Transverse colon (tissue), 4 donors: ENCODE data around the gene KIAA1958. TPM values are rescaled to one million over a fixed set of nuclear protein-coding genes. Genes with fewer than 3 reads are reported as not detected.

Source experiments
- DNase-seq: peaks from one replicate; pipeline ENCODE4 v3.0.0-alpha.2; 2019
- H3K27ac ChIP-seq, 4 donors: fragments of 200-600 bp; sonication (generic); 2 replicates each; pipeline ENCODE4 v1.5.1; 2016 to 2018; ENCODE audit warnings: inconsistent platforms in 4 of 4
- H3K27me3 ChIP-seq: fragments of 200-600 bp; sonication (generic); 2 replicates; pipeline ENCODE4 v1.5.1; 2017; ENCODE audit warnings: inconsistent platforms
- H3K36me3 ChIP-seq, 4 donors: fragments of 200-600 bp; sonication (generic); 2 replicates each; pipeline ENCODE4 v1.5.1; 2017 to 2019; ENCODE audit warnings: inconsistent platforms in 4 of 4
- H3K4me1 ChIP-seq, 4 donors: fragments of 200-600 bp; sonication (generic); 2 replicates each; pipeline ENCODE4 v1.5.1; 2017 to 2020; ENCODE audit warnings: inconsistent platforms in 4 of 4
- H3K4me3 ChIP-seq, 4 donors: fragments of 200-600 bp; sonication (generic); 1 replicate in 1 of 4; 2 replicates in 3 of 4; pipeline versions ENCODE4 v1.5.1 to v1.6.1; 2017 to 2019; ENCODE audit warnings: inconsistent platforms in 4 of 4
- H3K9me3 ChIP-seq, 2 donors: fragments of 200-600 bp; sonication (generic); 2 replicates each; pipeline ENCODE4 v1.5.1; 2017 to 2019; ENCODE audit warnings: inconsistent platforms in 2 of 2
- CTCF ChIP-seq, 5 experiments: fragments of 200-600 bp in 3 of 5; fragments of 450-650 bp in 2 of 5; sonication (generic) in 3 of 5; IDR thresholded peaks; 1 replicate in 2 of 5; 2 replicates in 3 of 5; pipeline ENCODE4 v1.5.1; 2016 to 2017; ENCODE audit warnings: antibody characterized with exemption in 5 of 5, inconsistent platforms in 3 of 5, mild to moderate bottlenecking in 2 of 5, moderate library complexity in 1 of 5
- EP300 ChIP-seq: sonication (generic); formaldehyde crosslinking; IDR thresholded peaks from one replicate; pipeline ENCODE4 v1.6.1; 2017; ENCODE audit warnings: antibody characterized with exemption, low read depth
- POLR2A ChIP-seq: fragments of 450-650 bp; IDR thresholded peaks from one replicate; pipeline ENCODE4 v1.6.1; 2016; ENCODE audit warnings: antibody characterized with exemption, mild to moderate bottlenecking, moderate library complexity
- POLR2AphosphoS5 ChIP-seq, 3 donors: sonication (generic); formaldehyde crosslinking; IDR thresholded peaks; one replicate each; pipeline ENCODE4 v1.6.1; 2016; ENCODE audit warnings: antibody characterized with exemption in 3 of 3
- WGBS, 2 donors: methylation state at CpG; one replicate each; pipeline ENCODE4 v1.1.5; 2018; ENCODE audit warnings: low coverage in 1 of 2; 5-methylcytosine and 5-hydroxymethylcytosine counted together
- in situ Hi-C, 4 donors: fragments of 200-750 bp; cut with MboI; loops; one replicate each; pipeline versions ENCODE4 v1.15.0 to v1.15.1; 2017; ENCODE audit warnings: low sequenced_read_pairs in 3 of 4, low pct_ligation_motif_present in 1 of 4, low pct_unique_long_range_greater_than_20kb in 1 of 4
- intact Hi-C: fragments of 100-400 bp; cut with DNase I; formaldehyde crosslinking; loops from one replicate; pipeline ENCODE4 v1.15.1; 2023; ENCODE audit warnings: low total_unique reads
- total RNA-seq, 4 donors: library from RNA; depleted of rRNA; stranded (reverse); fragments of >200 nt; gene quantifications; one replicate each; pipeline ENCODE4 v1.1.0, GENCODE V29; 2016

The KIAA1958 gene
- total RNA-seq, 4 donors from 2014 or later, result 5.0 to 12.4 (median 9.4) TPM

DNA sequence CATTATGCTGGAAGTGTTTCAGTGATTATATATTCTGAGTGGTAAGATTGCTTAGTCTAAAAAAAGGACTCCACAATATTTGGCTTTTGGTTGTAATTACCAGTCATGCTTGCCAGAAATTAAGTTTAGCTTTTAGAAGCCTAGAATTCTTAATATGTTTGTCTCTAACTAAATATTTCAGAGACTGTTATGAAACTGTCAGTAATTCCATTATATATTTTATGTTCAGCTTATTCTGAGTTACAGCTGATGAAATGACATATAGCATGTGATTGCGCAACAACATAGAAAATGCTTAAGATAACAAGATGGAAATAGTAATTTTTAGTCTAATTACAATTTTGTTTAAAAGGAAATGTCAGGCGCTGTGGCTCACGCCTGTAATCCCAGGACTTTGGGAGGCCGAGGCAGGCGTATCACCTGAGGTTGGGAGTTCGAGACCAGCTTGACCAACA is 44.2 kb downstream of the KIAA1958 start:
- 92 to 96% methylated on average over 6 of the region's 6 CpGs for WGBS, 2 donors
- Histone ChIP-seq H3K9me3 (no peaks in the 10 kb centered on the region), H3K36me3 (no peaks in the 10 kb centered on the region), H3K27ac (no peak overlapping the region), H3K4me1 (peaks cover 0 to 7% (median 0%) of the 10 kb centered on the region in 4 donors), H3K27me3 (no peaks in the 10 kb centered on the region), H3K4me3 (no peak overlapping the region)
- in situ Hi-C loops (no loop called here), intact Hi-C loops (no loop called here)
- TF ChIP-seq POLR2AphosphoS5 (IDR thresholded peaks at IDR 0.05) (no peak), POLR2A (no peak), EP300 (no peak), CTCF (IDR thresholded peaks at IDR 0.05) (no peak)
- DNase-seq, result no peak

- DNase-seq, result no peak
Observed at GRCh38 chr9:112531666-112532282, 45.1 kb downstream of the KIAA1958 start.

DNA sequence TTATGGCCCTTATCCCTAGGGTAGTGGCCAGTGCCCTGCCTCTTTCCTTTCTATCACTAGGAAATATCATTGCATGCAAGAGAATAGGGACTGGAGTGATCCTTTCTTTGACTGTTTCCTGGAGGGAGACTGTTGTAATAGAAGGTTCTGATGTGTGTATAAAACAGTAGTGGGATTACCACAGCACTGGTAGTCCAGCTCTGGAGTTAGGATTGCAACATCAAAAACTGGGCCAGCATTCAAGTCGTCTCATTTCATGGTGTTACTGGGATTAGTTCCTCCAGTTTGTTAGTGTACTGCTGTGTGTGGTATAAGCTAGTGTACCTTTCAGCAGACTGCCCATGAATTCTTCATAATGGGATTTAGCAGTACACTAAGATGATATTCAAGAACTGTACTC is 45.8 kb downstream of the KIAA1958 start:
- Histone ChIP-seq H3K4me1 (peaks cover 0 to 7% (median 0%) of the 10 kb centered on the region in 4 donors), H3K27me3 (no peaks in the 10 kb centered on the region), H3K36me3 (no peaks in the 10 kb centered on the region), H3K9me3 (no peaks in the 10 kb centered on the region), H3K27ac (no peak overlapping the region), H3K4me3 (no peak overlapping the region)
- TF ChIP-seq EP300, result no peak
- DNase-seq, result peak; percentile 20
- in situ Hi-C loops, result no loop called here
- intact Hi-C loops, result no loop called here
- 58% methylated on average over 1 of the region's 1 CpG; no CpG with 5 or more reads in 1 of the 2 donors for WGBS, 2 donors

More at GRCh38 chr9:112531666-112532282, 45.1 kb downstream of the KIAA1958 start:
- 89 to 95% methylated on average over 5 to 6 of the region's 6 CpGs for WGBS, 2 donors
- peaks cover 0 to 7% (median 0%) of the 10 kb centered on the region in 4 donors for H3K4me1 ChIP-seq
- no peaks in the 10 kb centered on the region for H3K27me3 ChIP-seq
- in situ Hi-C loops, result no loop called here
- H3K4me3 ChIP-seq, result no peak overlapping the region
- no peak for TF ChIP-seq POLR2A
- no peak for TF ChIP-seq CTCF (IDR thresholded peaks at IDR 0.05)
- TF ChIP-seq EP300, result no peak
- no peak for TF ChIP-seq POLR2AphosphoS5 (IDR thresholded peaks at IDR 0.05)
- no peaks in the 10 kb centered on the region for H3K9me3 ChIP-seq
- intact Hi-C loops, result no loop called here
- H3K27ac ChIP-seq, result no peak overlapping the region
- H3K36me3 ChIP-seq, result no peaks in the 10 kb centered on the region

DNA sequence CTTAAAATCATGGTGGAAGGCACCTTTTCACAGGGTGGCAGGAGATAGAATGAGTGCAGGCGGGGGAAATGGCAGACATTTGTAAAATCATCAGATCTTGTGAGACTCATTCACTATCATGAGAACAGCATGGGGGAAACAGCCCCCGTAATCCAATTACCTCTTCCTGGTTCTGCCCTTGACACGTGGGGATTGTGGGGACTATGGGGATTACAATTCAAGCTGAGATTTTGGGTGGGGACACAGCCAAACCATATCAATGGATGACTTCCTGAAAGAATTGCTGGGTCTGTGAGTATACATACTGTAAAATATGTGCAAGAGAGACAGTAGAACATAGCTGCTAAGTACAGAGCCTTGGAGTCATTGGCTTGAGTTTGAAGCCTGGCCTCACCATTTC is 47.0 kb downstream of the KIAA1958 start:
- 83 to 97% methylated on average over 3 of the region's 3 CpGs for WGBS, 2 donors
- Histone ChIP-seq H3K4me1 (peaks cover 0 to 7% (median 0%) of the 10 kb centered on the region in 4 donors), H3K4me3 (no peak overlapping the region), H3K9me3 (no peaks in the 10 kb centered on the region), H3K27ac (no peak overlapping the region), H3K36me3 (no peaks in the 10 kb centered on the region), H3K27me3 (no peaks in the 10 kb centered on the region)
- DNase-seq, result no peak
- TF ChIP-seq POLR2AphosphoS5 (IDR thresholded peaks at IDR 0.05), result no peak
- no peak for TF ChIP-seq EP300
- no peak for TF ChIP-seq CTCF (IDR thresholded peaks at IDR 0.05)
- no peak for TF ChIP-seq POLR2A
- intact Hi-C loops, result no loop called here
- in situ Hi-C loops, result no loop called here
